Omental fat pad (tissue), 4 donors: ENCODE measurements around the gene LEPROT. TPM values are rescaled to one million over a fixed set of nuclear protein-coding genes. Genes with fewer than 3 reads are reported as not detected.
"Not testable (repeated sequence)": the region's sequence is repeated elsewhere in the genome, so short reads cannot be mapped to it uniquely, and the experiment has no call there.

Source experiments
- ATAC-seq: fragments of 150-250 bp; one replicate; pipeline ENCODE4 v1.9.1; 2016; ENCODE audit warnings: mild to moderate bottlenecking, moderate library complexity; ENCODE audit not compliant: low FRiP score
- DNase-seq: peaks from one replicate; pipeline ENCODE4 v3.0.0-alpha.2; 2019; ENCODE audit warnings: low spot score
- total RNA-seq, 4 donors: library from RNA; depleted of rRNA; stranded (reverse); fragments of >200 nt; gene quantifications; one replicate each; pipeline ENCODE4 v1.1.0, GENCODE V29; 2016
- TF ChIP-seq, protein P1 (sequence below), 3 donors: fragments of 450-650 bp; IDR thresholded peaks; one replicate each; pipeline ENCODE4 v1.5.1; 2016 to 2017; ENCODE audit warnings: antibody characterized with exemption in 3 of 3, mild to moderate bottlenecking in 3 of 3, moderate library complexity in 2 of 3

Gene LEPROT, protein sequence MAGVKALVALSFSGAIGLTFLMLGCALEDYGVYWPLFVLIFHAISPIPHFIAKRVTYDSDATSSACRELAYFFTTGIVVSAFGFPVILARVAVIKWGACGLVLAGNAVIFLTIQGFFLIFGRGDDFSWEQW
- total RNA-seq, result 100 to 1,000 TPM in 1 of 4 donors, 10 to 100 TPM in 3; 61.1 to 123 (median 75.1) TPM

DNA sequence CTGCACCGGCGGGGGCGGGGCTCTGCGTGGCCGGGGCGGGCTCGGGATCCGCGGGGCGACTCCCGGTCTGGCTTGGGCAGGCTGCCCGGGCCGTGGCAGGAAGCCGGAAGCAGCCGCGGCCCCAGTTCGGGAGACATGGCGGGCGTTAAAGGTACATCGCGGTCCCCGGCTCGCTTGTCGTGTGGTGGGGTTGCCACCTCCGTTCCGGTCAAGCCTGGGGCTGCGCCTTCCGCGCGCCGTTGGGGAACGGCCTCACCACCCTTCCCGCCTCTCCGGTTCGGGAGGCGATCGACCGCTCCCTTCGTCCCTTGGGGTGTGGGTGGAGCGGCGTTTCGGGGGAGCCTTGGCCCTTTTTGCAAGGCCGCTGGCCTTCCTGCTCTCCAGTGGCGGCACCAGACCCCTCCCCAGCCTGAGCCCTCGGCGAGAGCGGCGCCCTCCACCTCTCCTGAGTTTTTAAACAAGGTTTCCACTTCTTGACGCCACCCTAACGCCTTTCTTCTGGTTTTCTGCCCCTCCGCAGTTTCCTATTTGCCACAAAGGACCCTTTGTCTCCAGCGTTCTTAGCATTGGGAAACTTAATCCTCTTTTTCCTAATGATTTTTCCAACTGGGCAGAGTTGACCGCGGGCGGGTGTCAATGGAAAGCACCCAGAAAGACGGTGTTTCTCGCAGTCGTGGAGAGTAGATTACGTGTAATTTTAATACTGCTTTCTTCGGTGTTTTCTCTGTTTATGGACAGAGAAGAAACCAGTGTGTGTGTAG, at the start of gene LEPROT, which contains the start of gene LEPR:
Gene LEPROT (plus strand): TSS at position 79 of the 761 bp plus-strand sequence. CDS start 57 bp downstream, at position 136.
Gene LEPR (plus strand): TSS at position 79 of the 761 bp plus-strand sequence. CDS start 144,898 bp downstream, outside the sequence.
- ATAC-seq (peak; percentile 19), DNase-seq (no peak)
- TF ChIP-seq, protein P1, sequence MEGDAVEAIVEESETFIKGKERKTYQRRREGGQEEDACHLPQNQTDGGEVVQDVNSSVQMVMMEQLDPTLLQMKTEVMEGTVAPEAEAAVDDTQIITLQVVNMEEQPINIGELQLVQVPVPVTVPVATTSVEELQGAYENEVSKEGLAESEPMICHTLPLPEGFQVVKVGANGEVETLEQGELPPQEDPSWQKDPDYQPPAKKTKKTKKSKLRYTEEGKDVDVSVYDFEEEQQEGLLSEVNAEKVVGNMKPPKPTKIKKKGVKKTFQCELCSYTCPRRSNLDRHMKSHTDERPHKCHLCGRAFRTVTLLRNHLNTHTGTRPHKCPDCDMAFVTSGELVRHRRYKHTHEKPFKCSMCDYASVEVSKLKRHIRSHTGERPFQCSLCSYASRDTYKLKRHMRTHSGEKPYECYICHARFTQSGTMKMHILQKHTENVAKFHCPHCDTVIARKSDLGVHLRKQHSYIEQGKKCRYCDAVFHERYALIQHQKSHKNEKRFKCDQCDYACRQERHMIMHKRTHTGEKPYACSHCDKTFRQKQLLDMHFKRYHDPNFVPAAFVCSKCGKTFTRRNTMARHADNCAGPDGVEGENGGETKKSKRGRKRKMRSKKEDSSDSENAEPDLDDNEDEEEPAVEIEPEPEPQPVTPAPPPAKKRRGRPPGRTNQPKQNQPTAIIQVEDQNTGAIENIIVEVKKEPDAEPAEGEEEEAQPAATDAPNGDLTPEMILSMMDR (IDR thresholded peaks at IDR 0.05), result no peak

DNA sequence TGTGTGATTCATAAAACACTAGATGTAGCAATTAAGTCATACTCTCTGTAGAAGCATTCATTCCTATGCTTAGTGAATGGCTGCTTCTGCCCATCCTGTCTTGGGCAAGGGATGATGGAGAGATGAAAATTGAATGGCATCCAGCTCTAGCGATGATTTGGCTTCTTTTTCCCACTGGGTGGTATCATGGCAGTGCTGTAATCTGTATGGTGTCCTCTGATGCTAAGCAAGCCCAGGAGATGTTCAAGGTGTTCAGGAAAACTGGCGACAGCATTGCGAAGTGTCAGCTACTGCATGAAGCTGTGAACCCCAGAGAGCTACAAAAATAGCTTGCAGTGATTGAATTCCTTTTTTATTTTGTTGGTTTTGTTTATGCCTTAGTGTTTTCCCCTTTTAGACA, 48.9 kb upstream of the LEPROT start:
- no peak for ATAC-seq
- no peak for DNase-seq
- TF ChIP-seq, protein P1 (IDR thresholded peaks at IDR 0.05), result no peak

DNA sequence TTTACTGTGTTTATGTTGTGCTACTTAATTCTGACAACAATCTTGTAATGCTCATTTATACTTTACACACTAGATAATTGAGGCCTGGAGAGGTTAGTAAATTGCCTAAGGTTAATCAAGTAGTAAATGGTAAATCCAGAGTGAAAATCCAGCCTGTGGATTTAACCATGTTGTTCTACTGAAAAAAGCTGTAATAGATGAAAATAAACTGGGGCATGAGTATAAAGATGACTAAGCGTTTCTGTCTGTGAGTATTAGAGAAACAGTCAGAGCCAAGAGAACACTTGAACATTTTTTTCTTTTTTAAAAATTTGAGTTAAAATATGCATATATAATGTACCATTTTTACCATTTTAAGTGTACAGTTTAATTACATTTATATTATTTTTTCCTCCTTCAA, 47.9 kb upstream of the LEPROT start:
- no peak for DNase-seq
- TF ChIP-seq, protein P1 (IDR thresholded peaks at IDR 0.05), result no peak
- ATAC-seq, result no peak

DNA sequence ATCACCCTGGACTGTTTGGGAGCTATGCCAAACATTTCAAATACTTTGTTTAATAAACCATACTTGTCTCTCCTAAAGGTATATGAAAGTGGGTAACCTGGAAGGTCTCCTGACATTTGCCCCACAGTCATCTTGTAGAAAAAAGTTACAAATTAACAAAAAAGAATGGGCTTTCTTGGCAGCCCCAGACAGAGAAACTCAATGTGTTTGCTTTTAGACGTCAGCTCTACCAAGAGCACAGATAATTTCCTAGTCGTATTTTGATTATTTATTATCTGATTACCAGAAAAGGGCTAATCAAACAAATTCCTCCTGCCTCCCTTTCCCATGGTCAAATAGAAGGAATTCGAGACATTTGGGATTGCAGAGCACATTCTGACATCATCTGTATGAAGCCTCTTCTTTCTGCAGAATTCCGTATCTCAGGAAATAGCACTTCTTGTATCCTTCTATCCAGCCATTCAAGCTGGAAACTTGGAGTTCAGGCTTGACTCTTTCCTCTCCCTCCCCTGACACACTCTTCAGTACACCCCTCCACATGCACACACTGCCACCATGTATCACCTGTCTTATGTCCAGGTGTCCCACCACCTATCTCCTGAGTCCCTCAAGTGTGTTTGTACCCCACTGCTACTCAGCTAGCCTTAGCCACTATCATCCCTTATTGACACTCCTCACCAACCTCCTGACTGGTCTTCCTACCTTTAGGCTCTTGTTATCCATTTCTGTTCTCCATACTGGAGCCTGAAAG, 42.8 kb upstream of the LEPROT start:
- no peak for DNase-seq
- no peak for ATAC-seq
- TF ChIP-seq, protein P1 (IDR thresholded peaks at IDR 0.05), result no peak

DNA sequence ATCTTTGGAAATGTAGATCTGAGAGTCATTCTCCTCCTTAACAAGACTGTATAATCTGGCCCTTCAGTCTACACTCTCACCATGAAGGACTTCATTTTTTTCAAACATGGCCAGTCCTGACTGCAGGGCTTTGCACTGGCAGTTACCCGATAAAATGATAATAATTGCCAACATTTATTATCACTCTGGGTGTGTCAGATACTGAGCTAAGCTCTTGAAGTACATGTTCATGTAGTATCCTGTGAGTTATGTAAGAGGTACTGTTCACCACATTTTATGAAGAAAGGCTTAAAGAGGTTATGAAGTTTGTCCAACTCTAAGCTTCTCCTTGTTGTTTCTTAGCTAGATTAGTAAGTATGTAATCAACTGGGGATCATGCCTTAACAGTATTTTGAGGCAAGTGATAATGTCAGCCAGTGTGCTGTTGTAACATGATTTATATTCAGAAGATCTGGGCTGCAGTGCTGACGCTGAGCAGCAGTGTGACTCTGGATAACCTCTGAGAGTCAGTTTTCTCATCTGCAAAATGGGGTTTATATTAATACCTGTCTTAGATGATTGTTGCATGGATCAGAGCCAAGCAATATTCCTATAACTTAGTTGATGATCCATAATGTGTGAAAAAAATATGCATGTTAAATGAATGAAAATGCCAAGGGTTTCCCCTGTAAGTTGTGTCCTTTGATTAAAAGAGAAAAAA, 42.1 kb upstream of the LEPROT start:
- ATAC-seq, result no peak
- no peak for DNase-seq
- TF ChIP-seq, protein P1 (IDR thresholded peaks at IDR 0.05), result no peak

DNA sequence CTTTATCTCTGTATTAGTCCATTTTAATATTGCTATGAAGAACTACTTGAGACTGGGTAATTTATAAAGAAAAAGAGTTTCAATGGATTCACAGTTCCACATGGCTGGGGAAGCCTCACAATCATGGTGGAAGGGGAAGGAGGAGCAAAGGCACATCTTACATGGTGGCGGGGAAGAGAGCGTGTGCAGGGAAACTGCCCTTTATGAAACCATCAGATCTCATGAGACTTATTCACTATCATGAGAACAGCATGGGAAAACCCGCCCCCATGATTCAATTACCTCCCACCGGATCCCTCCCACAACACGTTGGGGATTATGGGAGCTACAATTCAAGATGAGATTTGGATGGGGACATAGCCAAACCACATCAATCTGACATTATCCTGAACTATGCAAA, 36.0 kb upstream of the LEPROT start:
- ATAC-seq, result not testable (repeated sequence)

DNA sequence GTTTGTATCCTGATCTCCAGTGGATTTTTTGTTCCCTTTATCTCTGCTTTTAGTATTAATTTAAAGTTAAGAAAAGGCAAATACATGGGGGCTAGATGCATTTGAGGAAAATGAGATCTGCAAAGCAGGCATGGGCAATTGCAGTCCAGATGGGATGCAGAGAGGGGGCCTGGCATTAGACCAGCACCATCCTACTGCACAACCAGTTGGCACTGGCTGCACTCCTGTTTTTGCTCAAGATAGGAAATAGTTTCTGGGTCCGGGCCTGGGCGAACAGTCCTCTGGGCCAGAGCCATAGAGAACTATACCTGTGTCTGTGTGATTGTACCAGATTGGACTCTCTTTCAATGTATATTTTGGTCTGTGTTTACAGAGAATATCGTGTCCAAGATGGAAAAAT, 34.0 kb upstream of the LEPROT start:
- no peak for ATAC-seq
- TF ChIP-seq, protein P1 (IDR thresholded peaks at IDR 0.05), result no peak

More for the DNA sequence above, 36.0 kb upstream of the LEPROT start:
- DNase-seq, result not testable (repeated sequence)

More for the DNA sequence above, 34.0 kb upstream of the LEPROT start:
- DNase-seq, result no peak
